ENCODE data around the gene RHBDD1. TPM values are rescaled to one million over a fixed set of nuclear protein-coding genes. Genes with fewer than 3 reads are reported as not detected.

The RHBDD1 gene
- total RNA-seq, 2 donors from 2014 or later = 10.2 to 17.3 TPM

DNA sequence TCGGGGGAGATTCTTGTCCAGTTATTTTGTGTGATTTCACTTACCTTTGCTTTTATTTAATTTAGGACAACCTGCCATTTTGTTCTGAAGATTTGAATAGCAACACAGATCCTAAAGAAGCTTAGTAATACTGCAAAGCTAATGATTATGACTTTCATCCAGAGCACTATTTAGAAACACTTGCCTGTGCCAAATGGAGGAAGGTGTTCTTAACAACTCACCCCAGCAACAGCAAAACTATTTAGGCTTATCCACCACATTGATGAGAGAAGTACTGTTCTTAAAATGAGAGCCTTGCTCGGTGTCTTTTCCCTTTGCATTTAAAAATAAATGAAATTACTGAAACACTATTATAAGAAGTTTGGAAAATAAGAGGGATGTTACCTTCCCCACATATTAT is 59.7 kb downstream of the RHBDD1 start:
- H3K27ac ChIP-seq = no peak overlapping the region
- no peaks in the 10 kb centered on the region for H3K27me3 ChIP-seq (replicated peaks; ENCODE audit: insufficient read depth)
- no peak overlapping the region for H3K4me3 ChIP-seq
- TF ChIP-seq, protein P1, sequence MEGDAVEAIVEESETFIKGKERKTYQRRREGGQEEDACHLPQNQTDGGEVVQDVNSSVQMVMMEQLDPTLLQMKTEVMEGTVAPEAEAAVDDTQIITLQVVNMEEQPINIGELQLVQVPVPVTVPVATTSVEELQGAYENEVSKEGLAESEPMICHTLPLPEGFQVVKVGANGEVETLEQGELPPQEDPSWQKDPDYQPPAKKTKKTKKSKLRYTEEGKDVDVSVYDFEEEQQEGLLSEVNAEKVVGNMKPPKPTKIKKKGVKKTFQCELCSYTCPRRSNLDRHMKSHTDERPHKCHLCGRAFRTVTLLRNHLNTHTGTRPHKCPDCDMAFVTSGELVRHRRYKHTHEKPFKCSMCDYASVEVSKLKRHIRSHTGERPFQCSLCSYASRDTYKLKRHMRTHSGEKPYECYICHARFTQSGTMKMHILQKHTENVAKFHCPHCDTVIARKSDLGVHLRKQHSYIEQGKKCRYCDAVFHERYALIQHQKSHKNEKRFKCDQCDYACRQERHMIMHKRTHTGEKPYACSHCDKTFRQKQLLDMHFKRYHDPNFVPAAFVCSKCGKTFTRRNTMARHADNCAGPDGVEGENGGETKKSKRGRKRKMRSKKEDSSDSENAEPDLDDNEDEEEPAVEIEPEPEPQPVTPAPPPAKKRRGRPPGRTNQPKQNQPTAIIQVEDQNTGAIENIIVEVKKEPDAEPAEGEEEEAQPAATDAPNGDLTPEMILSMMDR (IDR thresholded peaks at IDR 0.05) = no peak
- H3K9me3 ChIP-seq = no peaks in the 10 kb centered on the region
- H3K36me3 ChIP-seq = no peaks in the 10 kb centered on the region
- DNase-seq (ENCODE audit: low spot score) (no peak), ATAC-seq (ENCODE audit: insufficient number of reproducible peaks, low FRiP score, low read depth) (no peak)
- H3K4me1 ChIP-seq (ENCODE audit: control insufficient read depth in 1 of 2, low read depth in 2 of 2) = no peaks in the 10 kb centered on the region

DNA sequence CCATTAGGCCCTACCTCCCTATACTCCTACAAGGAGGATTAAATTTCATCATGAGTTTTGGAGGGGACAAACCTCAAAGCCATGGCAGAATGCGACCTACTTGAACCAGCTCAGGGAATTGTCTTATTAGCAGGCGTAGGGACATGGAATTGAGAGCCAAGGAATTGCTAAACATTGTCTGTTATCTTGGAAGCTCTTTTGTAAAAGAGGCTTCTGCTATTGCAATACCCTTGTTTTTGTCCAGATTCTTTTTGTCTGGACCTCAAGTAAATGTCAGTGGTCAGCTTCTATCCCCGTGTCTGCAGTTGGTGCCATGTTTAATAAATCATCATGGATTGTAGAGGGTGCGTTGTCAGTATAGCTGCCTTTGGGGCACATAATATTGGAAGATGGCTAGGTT is 62.3 kb downstream of the RHBDD1 start:
- H3K4me1 ChIP-seq (ENCODE audit: control insufficient read depth in 1 of 2, low read depth in 2 of 2) = no peaks in the 10 kb centered on the region
- no peaks in the 10 kb centered on the region for H3K9me3 ChIP-seq
- no peak for DNase-seq (ENCODE audit: low spot score)
- H3K36me3 ChIP-seq = no peaks in the 10 kb centered on the region
- ATAC-seq (ENCODE audit: insufficient number of reproducible peaks, low FRiP score, low read depth) = no peak
- H3K4me3 ChIP-seq = no peak overlapping the region
- H3K27me3 ChIP-seq (replicated peaks; ENCODE audit: insufficient read depth) = no peaks in the 10 kb centered on the region
- H3K27ac ChIP-seq = no peak overlapping the region
- TF ChIP-seq, protein P1 (IDR thresholded peaks at IDR 0.05) = no peak

DNA sequence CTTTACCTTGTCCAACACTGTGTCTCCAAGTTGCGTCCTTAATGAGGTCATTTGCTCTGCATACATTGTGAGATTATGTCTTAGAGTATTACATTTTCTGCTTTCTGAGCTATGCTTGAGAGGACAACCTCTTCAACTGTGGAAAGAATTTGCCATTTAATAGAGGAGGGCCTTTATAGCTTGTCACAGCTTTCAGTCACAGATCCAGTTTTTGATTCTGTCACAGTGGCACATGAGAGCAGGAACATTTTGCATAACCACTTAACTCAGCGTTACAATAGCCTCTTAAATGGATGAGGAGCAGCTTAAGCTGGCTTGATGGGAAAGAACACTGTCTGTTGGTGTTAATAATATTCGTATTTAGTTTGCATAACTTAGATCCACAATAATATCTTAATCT is 63.0 kb downstream of the RHBDD1 start:
- H3K9me3 ChIP-seq = no peaks in the 10 kb centered on the region
- H3K27ac ChIP-seq = no peak overlapping the region
- ATAC-seq (ENCODE audit: insufficient number of reproducible peaks, low FRiP score, low read depth) = no peak
- DNase-seq (ENCODE audit: low spot score) = no peak
- TF ChIP-seq, protein P1 (IDR thresholded peaks at IDR 0.05) = no peak
- no peaks in the 10 kb centered on the region for H3K36me3 ChIP-seq
- H3K4me1 ChIP-seq (ENCODE audit: control insufficient read depth in 1 of 2, low read depth in 2 of 2) = no peaks in the 10 kb centered on the region
- H3K4me3 ChIP-seq = no peak overlapping the region
- H3K27me3 ChIP-seq (replicated peaks; ENCODE audit: insufficient read depth) = no peaks in the 10 kb centered on the region

DNA sequence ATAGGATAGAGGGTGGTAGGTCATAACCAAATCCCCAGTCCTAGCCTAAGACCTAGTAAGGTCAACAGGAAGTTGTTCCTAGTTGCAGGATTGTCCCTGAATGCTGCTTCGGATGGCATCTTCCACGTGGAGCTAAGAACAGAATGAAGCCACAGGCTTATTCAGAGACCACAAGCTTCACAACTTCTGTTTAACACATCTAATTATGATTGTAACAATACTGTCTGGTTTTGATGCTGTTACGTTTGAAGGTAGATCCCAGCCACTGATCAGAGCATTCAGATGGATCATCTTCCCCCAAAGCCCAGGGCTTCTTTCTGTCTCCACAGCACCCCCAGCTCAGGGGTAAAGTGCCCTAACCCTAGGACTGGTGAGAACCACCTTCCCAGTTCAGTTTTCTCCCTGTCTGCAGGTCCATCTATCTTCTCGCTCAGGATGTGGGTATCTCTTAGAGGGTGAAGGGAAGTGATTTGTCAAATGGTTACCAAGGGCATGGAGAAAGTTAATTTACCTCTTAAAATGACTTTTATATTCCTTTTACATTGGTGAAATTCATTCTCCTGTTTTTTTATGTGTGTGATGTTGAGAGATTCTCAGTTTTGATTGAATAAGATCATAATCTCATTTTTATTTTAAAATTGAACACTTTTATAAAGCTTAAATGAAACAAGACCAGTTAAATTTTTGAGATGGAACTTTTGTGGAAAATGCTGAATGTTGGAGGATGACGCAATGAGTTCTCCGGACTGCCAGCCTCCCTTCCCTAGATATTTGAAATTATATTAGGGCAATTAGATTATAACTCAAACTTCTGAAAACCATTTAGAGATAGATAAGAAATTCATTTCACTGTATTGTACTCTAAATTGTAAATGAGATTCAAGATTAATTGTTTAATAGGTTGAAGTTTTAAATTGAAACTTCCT is 66.5 kb downstream of the RHBDD1 start:
- Histone ChIP-seq H3K36me3 (no peaks in the 10 kb centered on the region), H3K9me3 (no peaks in the 10 kb centered on the region), H3K4me1 (ENCODE audit: control insufficient read depth in 1 of 2, low read depth in 2 of 2) (no peaks in the 10 kb centered on the region), H3K27me3 (replicated peaks; ENCODE audit: insufficient read depth) (no peaks in the 10 kb centered on the region), H3K27ac (no peak overlapping the region), H3K4me3 (no peak overlapping the region)
- no peak for ATAC-seq (ENCODE audit: insufficient number of reproducible peaks, low FRiP score, low read depth)
- TF ChIP-seq, protein P1 (IDR thresholded peaks at IDR 0.05) = no peak
- DNase-seq (ENCODE audit: low spot score) = no peak

DNA sequence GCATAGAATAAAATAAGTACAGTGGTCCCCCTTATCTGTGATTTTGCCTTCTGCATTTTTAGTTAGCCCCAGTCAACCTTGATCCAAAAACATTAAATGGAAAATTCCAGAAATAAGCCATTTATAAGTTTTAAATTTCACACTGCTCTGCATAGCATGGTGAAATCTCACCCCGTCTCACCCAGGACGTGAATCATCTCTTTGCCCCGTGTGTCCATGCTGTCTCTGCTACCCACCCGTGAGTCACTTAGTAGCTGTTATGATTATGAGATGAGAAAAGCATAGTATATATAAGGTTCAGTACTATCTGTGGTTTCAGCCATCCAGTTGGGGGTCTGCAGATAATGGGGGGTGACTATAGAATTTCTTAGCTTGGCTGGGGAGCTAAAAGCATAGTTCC is 67.3 kb downstream of the RHBDD1 start:
- Histone ChIP-seq H3K36me3 (no peaks in the 10 kb centered on the region), H3K9me3 (no peaks in the 10 kb centered on the region), H3K4me1 (ENCODE audit: control insufficient read depth in 1 of 2, low read depth in 2 of 2) (peaks cover 0 to 2% of the 10 kb centered on the region in 2 donors), H3K27me3 (replicated peaks; ENCODE audit: insufficient read depth) (no peaks in the 10 kb centered on the region), H3K4me3 (no peak overlapping the region), H3K27ac (no peak overlapping the region)
- TF ChIP-seq, protein P1 (IDR thresholded peaks at IDR 0.05) = no peak
- DNase-seq (ENCODE audit: low spot score) (no peak), ATAC-seq (ENCODE audit: insufficient number of reproducible peaks, low FRiP score, low read depth) (no peak)
